ENCODE results near the gene ARID1B. TPM values are rescaled to one million over a fixed set of nuclear protein-coding genes. Genes with fewer than 3 reads are reported as not detected.

ARID1B gene
- total and polyA plus RNA-seq, 10 of the 15 experiments (the other 5 are each of a cell fraction or from before 2014, with no cell fraction given), result 24.7 to 133 (median 54.6) TPM

- TF ChIP-seq ELK1 (IDR thresholded peaks at IDR 0.05; ENCODE audit: low read depth, low read length), result no peak
- no peak for TF ChIP-seq MTA3 (IDR thresholded peaks at IDR 0.05; ENCODE audit: borderline replicate concordance, low read length)
These were observed 469.8 kb downstream of the ARID1B start (continued) for GRCh38 chr6:157246771-157247484.

GRCh38 chr6:157248264-157248663 lies 471.1 kb downstream of the ARID1B start:
- RAD21 ChIA-PET (ENCODE audit: unreplicated experiment), result no interaction called here

More at GRCh38 chr6:157248264-157248663, 471.1 kb downstream of the ARID1B start:
- FAIRE-seq (no peak), DNase-seq (ENCODE audit: low read depth, low spot score) (no peak), ATAC-seq (no peak)
- no TSS peak for BruUV-seq (replicated peaks)
- no peaks in the 10 kb centered on the region for H3K36me3 ChIP-seq (ENCODE audit: control insufficient read depth in 2 of 2, insufficient read depth in 2 of 2, low read length in 1 of 2)
- SMC1A ChIA-PET (ENCODE audit: uncharacterized antibody, unreplicated experiment), result no interaction called here
- no peaks in the 10 kb centered on the region for H3K79me2 ChIP-seq (ENCODE audit: control insufficient read depth, insufficient read depth, low read length)
- no peak overlapping the region for H3K9ac ChIP-seq (ENCODE audit: control insufficient read depth, insufficient read depth, low read length)
- no peaks in the 10 kb centered on the region for H4K20me1 ChIP-seq (ENCODE audit: control insufficient read depth, insufficient read depth)
- no peaks in the 10 kb centered on the region; a peak in 1 of 4 replicates for H3K27me3 ChIP-seq (replicated peaks in 1 of 2; ENCODE audit: control insufficient read depth in 2 of 2, insufficient read depth in 2 of 2, low read length in 1 of 2)
- CTCF ChIA-PET, result no interaction called here
- POLR2A ChIA-PET, result no interaction called here
- 0% methylated on average over 1 of the region's 1 CpG for WGBS (ENCODE audit: insufficient coverage, insufficient replicate concordance, low lambda C conversion rate, missing lambda C conversion rate)
- TF ChIP-seq REST (IDR thresholded peaks at IDR 0.05; ENCODE audit: low read depth, low read length), result no peak
- no peaks in the 10 kb centered on the region; the same call in 1 of the 3 replicates for H3K9me3 ChIP-seq (replicated peaks; ENCODE audit: control insufficient read depth, insufficient read depth, low read length)
- H3K4me3 ChIP-seq, result no peak overlapping the region
- no peaks in the 10 kb centered on the region for H3K4me1 ChIP-seq (ENCODE audit: control insufficient read depth, insufficient read depth, low read length)
- in situ Hi-C loops (cut with MboI) (no loop called here), intact Hi-C loops (cut with micrococcal nuclease; ENCODE audit: unreplicated experiment) (no loop called here)
- no peak overlapping the region for H3K27ac ChIP-seq (ENCODE audit: control insufficient read depth, insufficient read depth)
- no peak overlapping the region for H2AFZ ChIP-seq (ENCODE audit: control insufficient read depth, low read depth, low read length)
- no peak overlapping the region for H3K4me2 ChIP-seq (ENCODE audit: control insufficient read depth, insufficient read depth)

Measured in GM12878 (cell line).